Stimulated activated CD4-positive, alpha-beta T cell treated with anti-CD3 and anti-CD28 coated beads, TNF-alpha, amount 100 ng/mL, for 4 hours (primary cell): ENCODE measurements around the gene PAQR6.

Experiments used
- DNase-seq, 3 experiments: peaks; one replicate each; pipeline ENCODE4 v3.0.0-alpha.2; 2020; ENCODE audit warnings: low read depth in 3 of 3

Gene PAQR6

DNA sequence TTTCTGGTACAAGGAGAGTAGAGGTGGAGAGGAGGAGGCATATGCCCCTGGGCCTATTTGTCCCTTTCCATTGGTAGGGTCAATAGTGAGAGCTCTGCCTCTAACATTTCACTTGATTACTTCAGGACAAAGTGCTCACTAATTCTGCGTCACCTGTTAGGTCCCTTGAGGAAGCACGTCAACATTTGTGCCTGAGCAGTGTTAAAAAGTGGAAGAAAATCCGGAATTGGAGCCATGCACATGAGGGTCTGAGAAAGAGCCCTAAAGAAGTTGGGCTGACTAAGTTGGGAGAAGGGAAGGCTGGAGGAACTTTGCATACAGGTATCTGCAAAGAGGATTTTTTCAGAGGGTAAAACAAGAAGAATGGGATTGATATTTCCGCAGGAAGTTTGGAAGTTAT is 52.0 kb downstream of the PAQR6 start:
- DNase-seq: no peak

DNA sequence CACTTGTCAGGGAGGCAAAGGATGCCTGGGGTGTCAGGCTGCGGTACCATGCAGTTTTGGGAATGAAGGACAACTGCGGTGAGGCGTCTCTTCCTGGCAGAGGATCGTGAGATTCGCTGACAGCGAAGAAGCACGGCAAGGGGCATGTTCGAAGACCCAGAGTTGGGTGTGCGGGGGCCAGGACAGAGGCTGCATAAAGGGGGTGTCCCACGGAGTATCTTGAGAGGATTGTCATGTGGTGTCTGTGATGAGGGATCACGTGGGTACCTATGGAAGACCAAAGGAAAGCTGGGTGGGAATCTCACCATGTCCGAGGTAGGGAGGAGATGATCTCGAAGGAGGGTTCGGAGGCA is 53.6 kb downstream of the PAQR6 start:
- no peak for DNase-seq

- peak; percentile 88 to 95 (median 94) for DNase-seq
Observed at GRCh38 chr1:156193488-156194299, 54.2 kb downstream of the PAQR6 start, which contains the start of gene SLC25A44. SLC25A44 (plus strand) TSS chr1:156194104; CDS start chr1:156199848, 5,744 bp downstream.
